Left ventricle myocardium inferior (tissue), 1 donor: ENCODE results near the gene SREBF2. TPM values are rescaled to one million over a fixed set of nuclear protein-coding genes. Genes with fewer than 3 reads are reported as not detected.

Experiments
- DNase-seq: peaks from one replicate; pipeline ENCODE4 v3.0.0-alpha.2; 2020
- H3K27ac ChIP-seq: fragments of 200-600 bp; replicated peaks from 2 replicates; pipeline ENCODE4 v1.8.0; 2021
- H3K27me3 ChIP-seq: fragments of 200-600 bp; 2 replicates; pipeline ENCODE4 v1.8.0; 2021; ENCODE audit warnings: low read depth
- H3K36me3 ChIP-seq: fragments of 200-600 bp; 2 replicates; pipeline ENCODE4 v1.8.0; 2021
- H3K4me1 ChIP-seq: fragments of 200-600 bp; 2 replicates; pipeline ENCODE4 v1.8.0; 2021
- H3K4me3 ChIP-seq: fragments of 200-600 bp; 2 replicates; pipeline ENCODE4 v1.8.0; 2021; ENCODE audit warnings: mild to moderate bottlenecking, moderate library complexity
- H3K9me3 ChIP-seq: fragments of 200-600 bp; replicated peaks from 2 replicates; pipeline ENCODE4 v1.8.0; 2021
- CTCF ChIP-seq: fragments of 200-600 bp; IDR thresholded peaks from 2 replicates; pipeline ENCODE4 v1.8.0; 2021; ENCODE audit warnings: antibody characterized with exemption, mild to moderate bottlenecking, borderline replicate concordance
- intact Hi-C: fragments of 100-400 bp; cut with micrococcal nuclease; formaldehyde crosslinking; loops from one replicate; pipeline ENCODE4 v1.11.0; 2022
- total RNA-seq: library from RNA; stranded (reverse); fragmentation: NEBNext Ultra II Directional; extraction: Animal tissue kit (Norgen Biotek cat#: 25700); gene quantifications from one replicate; pipeline ENCODE4 v1.2.1, GENCODE V29; 2021
- donor health status: DM: no; HTN: yes; CAD: no; lungs with severe emphysema.

Gene SREBF2
- total RNA-seq, 1 donor from 2014 or later: 74.5 TPM

- peak; percentile 34 for DNase-seq
- intact Hi-C loops: no loop called here
- TF ChIP-seq CTCF: no peak
- Histone ChIP-seq H3K27me3 (no peaks in the 10 kb centered on the region), H3K4me1 (peaks cover 30% of the 10 kb centered on the region), H3K36me3 (no peaks in the 10 kb centered on the region), H3K4me3 (peak overlapping the region; percentile 81), H3K27ac (peak overlapping the region; percentile 90), H3K9me3 (no peaks in the 10 kb centered on the region)
Observed at GRCh38 chr22:41799486-41800347, 33.2 kb upstream of the SREBF2 start.

GRCh38 chr22:41800348-41801146 lies 32.4 kb upstream of the SREBF2 start, which contains the start of gene CCDC134:
Gene CCDC134, plus strand, starts transcription at chr22:41800679. Its CDS starts 8,212 bp downstream, at chr22:41808891.
- Histone ChIP-seq H3K27ac (peak within 1 kb of the TSS; percentile 90), H3K4me3 (peak within 1 kb of the TSS; percentile 81), H3K4me1 (peaks cover 30% of the 10 kb centered on the region), H3K9me3 (no peaks in the 10 kb centered on the region), H3K36me3 (no peaks in the 10 kb centered on the region), H3K27me3 (no peaks in the 10 kb centered on the region)
- no peak for TF ChIP-seq CTCF
- intact Hi-C loops: no loop called here
- DNase-seq: peak; percentile 93

GRCh38 chr22:41801147-41801819 lies 31.6 kb upstream of the SREBF2 start:
- peak overlapping the region; percentile 90 for H3K27ac ChIP-seq
- no peak for DNase-seq
- peaks cover 30% of the 10 kb centered on the region for H3K4me1 ChIP-seq
- H3K4me3 ChIP-seq: peak overlapping the region; percentile 81
- H3K36me3 ChIP-seq: no peaks in the 10 kb centered on the region
- H3K27me3 ChIP-seq: no peaks in the 10 kb centered on the region
- TF ChIP-seq CTCF: no peak
- no peaks in the 10 kb centered on the region for H3K9me3 ChIP-seq
- intact Hi-C loops: no loop called here

GRCh38 chr22:41801886-41802285 lies 31.0 kb upstream of the SREBF2 start:
- Histone ChIP-seq H3K4me1 (peaks cover 30% of the 10 kb centered on the region), H3K27me3 (no peaks in the 10 kb centered on the region), H3K27ac (no peak overlapping the region), H3K36me3 (no peaks in the 10 kb centered on the region), H3K4me3 (no peak overlapping the region), H3K9me3 (no peaks in the 10 kb centered on the region)
- no peak for TF ChIP-seq CTCF
- DNase-seq: no peak
- intact Hi-C loops: no loop called here

- no peaks in the 10 kb centered on the region for H3K27me3 ChIP-seq
- no peak overlapping the region for H3K27ac ChIP-seq
- H3K9me3 ChIP-seq: no peaks in the 10 kb centered on the region
- no peak for DNase-seq
- TF ChIP-seq CTCF: no peak
- peaks cover 6% of the 10 kb centered on the region for H3K36me3 ChIP-seq
- no peak overlapping the region for H3K4me3 ChIP-seq
- intact Hi-C loops: no loop called here
- peaks cover 15% of the 10 kb centered on the region for H3K4me1 ChIP-seq
Observed at GRCh38 chr22:41805639-41806038, 27.3 kb upstream of the SREBF2 start.
